Suppressor macrophage treated with lipopolysaccharide for 1 hour (primary cell): ENCODE results near the gene ZNF446.
A peak's percentile ranks its signal among the peaks of the same experiment; 100 is the strongest.
"Not testable (repeated sequence)": the region's sequence is repeated elsewhere in the genome, so short reads cannot be mapped to it uniquely, and the experiment has no call there.

ENCODE experiments used
- DNase-seq, 3 donors: peaks; one replicate each; pipeline ENCODE4 v3.0.0-alpha.2; 2020 to 2022

ZNF446 gene

GRCh38 chr19:58470837-58471543, 5.2 kb upstream of the ZNF446 start:
- DNase-seq: not testable (repeated sequence)

DNA sequence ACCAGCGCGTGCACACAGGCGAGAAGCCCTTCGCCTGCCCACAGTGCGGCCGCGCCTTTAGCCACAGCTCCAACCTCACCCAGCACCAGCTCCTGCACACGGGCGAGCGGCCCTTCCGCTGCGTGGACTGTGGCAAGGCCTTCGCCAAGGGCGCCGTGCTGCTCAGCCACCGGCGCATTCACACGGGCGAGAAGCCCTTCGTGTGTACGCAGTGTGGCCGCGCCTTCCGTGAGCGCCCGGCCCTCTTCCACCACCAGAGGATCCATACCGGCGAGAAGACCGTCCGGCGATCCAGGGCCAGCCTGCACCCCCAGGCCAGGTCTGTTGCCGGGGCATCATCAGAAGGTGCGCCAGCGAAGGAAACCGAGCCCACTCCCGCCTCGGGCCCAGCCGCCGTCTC, 4.4 kb upstream of the ZNF446 start:
- DNase-seq: no peak

GRCh38 chr19:58473775-58474174, 2.4 kb upstream of the ZNF446 start:
- no peak for DNase-seq

GRCh38 chr19:58474291-58474996, 1.7 kb upstream of the ZNF446 start:
- no peak for DNase-seq

- no peak for DNase-seq
These were observed 997 bp upstream of the ZNF446 start for GRCh38 chr19:58474997-58475713.

GRCh38 chr19:58476498-58477015, 405 bp downstream of the ZNF446 start:
- no peak for DNase-seq

DNA sequence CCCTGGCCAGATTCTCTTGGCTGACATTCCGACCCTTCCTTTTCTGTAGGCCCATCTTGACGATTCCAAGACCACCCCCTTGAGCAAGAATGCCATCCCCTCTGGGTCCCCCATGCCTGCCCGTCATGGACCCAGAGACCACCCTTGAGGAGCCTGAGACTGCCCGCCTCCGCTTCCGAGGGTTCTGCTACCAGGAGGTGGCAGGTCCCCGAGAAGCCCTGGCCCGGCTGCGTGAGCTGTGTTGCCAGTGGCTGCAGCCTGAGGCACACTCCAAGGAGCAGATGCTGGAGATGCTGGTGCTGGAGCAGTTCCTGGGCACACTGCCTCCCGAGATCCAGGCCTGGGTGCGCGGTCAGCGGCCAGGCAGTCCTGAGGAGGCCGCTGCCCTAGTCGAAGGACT, 978 bp downstream of the ZNF446 start:
- DNase-seq: no peak

- no peak for DNase-seq
These were observed 1.7 kb downstream of the ZNF446 start for GRCh38 chr19:58477871-58478270.

DNA sequence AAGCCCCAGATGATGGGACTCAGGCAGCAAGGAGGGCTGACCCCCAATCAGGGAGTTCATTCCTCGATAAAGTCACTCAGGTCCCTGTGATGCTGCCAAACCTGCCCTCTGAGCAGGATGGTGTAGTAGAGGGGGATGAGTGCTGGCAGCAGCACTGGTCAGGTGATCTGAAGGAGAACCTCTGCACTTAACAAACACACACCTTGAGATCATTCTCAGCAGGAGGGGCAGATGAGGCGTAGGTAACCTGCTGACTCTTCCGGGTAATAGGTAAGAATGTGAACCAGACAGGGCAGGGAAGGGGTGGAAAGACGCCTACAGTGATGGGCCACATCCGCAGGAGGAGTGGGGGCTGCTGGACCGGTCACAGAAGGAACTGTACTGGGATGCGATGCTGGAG, 3.2 kb downstream of the ZNF446 start:
- DNase-seq: no peak

DNA sequence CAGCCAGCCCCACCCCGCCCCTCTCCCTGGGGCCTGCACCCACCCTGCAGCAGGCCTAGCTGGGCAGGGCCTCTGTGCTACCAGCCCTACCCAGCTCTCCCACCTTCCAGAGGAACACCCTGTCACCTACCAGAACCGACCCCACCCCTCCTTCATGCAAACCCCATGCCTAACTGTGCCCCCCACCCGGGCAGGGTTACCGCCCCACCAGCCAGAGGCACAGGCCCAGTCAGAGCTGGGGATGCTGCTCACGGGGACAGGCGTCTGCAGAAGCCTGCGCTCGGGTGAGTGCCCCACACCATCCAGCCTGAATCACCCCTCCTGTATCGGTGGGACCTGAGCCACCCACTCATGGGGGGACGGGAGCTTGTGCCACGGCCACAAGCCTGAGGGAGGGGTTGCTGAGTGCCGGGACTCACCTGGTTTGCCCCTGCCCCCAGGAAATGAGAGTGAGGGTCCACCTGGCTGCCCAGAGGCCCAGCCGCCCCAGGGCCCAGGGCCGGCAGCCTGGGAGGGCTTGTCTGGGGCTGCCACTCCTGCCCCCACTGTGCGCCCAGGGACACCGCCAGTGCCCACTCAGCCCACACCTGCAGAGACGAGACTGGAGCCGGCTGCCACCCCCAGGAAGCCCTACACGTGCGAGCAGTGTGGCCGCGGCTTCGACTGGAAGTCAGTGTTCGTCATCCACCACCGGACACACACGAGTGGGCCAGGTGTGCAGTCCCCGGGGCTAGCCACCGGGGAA, 3.8 kb downstream of the ZNF446 start:
- DNase-seq: no peak

GRCh38 chr19:58480481-58480830, 4.3 kb downstream of the ZNF446 start:
- DNase-seq: no peak

DNA sequence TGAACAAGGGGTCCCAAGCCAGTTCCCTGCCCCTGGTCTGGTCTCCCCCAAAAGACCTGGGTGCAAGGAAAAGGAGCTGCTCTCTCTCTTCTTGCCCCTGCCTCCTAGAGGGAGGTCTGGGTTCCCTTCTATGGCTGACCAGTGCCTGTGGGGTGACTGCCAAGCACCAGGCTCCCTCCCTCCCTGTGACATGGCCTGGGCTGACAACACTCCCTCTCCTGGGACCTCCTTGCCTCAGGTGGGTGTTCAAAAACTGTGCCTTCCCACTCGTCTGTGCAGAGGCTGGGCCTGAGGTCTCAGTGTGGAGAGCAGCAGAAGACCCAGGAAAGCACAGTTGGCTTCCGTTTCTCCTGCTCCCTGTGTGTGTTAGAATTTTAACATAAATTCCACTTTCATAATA, 4.7 kb downstream of the ZNF446 start:
- no peak for DNase-seq

- DNase-seq: no peak
These were observed 6.2 kb downstream of the ZNF446 start for GRCh38 chr19:58482372-58482771.

GRCh38 chr19:58483776-58484175, 7.6 kb downstream of the ZNF446 start:
- DNase-seq: no peak

GRCh38 chr19:58484349-58484748, 8.2 kb downstream of the ZNF446 start:
- DNase-seq: not testable (repeated sequence)

DNA sequence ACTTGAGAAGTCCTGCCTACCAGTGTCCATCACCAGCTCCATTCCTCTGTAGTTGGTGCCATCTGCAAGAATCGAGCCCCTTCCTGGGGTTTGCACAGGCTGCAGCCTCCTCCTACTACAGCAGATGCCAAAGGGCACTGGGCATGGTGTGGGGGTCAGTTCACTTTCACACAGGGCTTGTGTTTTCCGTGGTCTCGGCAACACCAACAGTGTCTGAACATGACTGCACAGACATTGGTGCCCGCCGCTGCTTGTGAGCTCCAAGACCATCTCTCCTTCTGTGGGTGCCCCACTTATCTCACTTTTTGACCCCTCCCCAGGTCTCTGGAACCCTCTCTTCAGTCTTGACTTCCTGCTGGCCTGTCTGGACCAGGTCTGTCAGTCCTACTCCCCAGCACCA, 15.2 kb downstream of the ZNF446 start:
- DNase-seq: no peak

GRCh38 chr19:58492265-58492664, 16.1 kb downstream of the ZNF446 start:
- no peak for DNase-seq

DNA sequence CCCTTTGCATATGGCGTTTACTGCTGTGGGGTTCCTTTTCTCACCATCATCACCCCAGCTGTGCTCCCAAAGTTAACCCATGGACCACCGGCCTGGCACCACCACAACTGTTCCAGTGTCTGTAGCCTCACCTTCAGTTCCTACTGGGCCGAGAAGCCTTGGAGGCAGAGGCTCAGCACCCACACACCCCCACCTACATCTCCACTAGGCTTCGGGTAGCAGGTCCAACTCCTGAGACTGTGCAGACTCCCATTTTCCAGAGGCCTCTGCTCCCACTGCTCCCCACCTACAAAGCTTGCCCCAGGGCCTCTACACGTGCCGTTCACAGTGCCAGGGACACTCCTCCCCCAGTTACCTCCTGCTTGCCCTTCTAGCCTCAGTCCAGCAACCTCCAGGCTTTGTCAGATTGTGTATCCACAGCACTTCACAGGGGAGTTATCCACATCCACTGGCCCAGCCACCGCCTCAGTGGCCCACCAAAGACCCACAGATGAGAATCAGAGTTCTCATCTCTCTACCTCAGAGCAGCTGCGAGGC, 21.6 kb downstream of the ZNF446 start:
- DNase-seq: no peak

DNA sequence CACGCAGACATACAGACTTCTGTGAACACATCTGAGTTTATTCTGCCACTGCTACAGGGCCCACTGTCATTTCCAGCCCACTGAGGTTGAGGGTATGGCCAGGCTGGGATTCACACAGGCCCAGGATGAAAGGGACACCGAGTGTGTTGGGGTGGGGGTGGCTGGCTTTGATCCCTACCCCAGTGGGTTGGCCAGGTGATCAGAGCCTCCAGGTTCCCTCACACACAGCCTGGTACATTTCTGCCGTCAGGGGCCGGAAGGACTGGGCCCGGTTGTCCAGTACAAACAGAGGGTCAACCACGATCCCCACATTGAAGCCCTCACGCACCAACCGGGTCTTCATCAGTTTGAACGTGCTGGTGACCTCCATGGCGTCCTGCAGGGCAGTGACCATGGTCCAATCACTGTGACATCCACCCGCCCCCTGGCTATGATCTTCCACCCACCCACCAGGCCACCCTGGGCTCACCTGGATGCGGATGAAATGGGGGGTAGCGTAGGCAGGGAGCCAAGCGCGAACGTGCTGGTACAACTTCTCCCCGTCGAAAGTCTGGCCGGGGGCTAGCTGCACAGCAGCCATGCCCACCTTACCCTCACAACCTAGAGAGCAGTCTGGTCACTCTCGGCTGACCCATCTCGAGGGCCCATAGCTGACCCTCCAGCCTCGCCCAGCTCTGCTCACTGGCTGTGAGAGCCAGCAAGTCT, 22.3 kb downstream of the ZNF446 start:
- no peak for DNase-seq

- DNase-seq: peak; percentile 100
These were observed 23.1 kb downstream of the ZNF446 start for GRCh38 chr19:58499021-58499927.

GRCh38 chr19:58500242-58500641, 24.1 kb downstream of the ZNF446 start:
- DNase-seq: no peak
